HS-27A (cell line): ENCODE data around the gene JPH4.

ENCODE experiments used
- DNase-seq: peaks from one replicate; pipeline ENCODE4 v3.0.0-alpha.2; 2012; ENCODE audit warnings: low read depth, missing footprints

The JPH4 gene

DNA sequence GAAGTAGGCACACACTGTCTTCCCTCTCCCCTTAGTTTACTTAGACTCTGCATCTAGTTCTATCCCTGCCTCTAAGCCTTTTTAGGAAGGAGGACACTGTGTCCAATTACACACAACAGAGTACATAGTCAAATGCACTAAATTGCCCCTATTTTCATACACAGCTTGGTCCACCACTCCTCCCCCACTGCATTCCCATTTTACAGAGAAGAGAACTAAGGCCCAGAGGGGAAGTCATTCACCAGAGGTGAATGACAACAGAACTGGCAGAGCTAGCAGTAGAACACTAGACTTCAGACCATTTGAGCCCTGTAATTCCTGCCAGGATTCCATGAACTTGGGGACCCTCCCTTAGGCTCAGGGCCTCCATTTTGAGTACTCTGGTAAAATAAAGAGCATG is 1.1 kb upstream of the JPH4 start:
- DNase-seq, result no peak

DNA sequence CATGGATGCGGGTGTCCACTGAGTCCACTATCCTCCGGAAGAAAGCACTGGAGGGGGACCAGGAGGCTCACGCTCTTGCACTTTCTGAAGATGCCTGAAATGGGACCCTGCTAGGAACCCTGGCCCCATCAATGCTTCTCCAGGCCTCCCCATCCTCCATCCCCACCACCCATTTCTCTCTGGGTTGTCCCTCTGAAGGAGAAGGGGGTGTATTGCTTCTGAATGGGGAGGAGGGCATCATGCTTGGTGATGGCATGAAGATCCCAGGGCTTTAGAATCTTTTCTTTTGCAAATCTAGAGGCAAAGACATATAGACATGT is 681 bp upstream of the JPH4 start:
- DNase-seq, result no peak

DNA sequence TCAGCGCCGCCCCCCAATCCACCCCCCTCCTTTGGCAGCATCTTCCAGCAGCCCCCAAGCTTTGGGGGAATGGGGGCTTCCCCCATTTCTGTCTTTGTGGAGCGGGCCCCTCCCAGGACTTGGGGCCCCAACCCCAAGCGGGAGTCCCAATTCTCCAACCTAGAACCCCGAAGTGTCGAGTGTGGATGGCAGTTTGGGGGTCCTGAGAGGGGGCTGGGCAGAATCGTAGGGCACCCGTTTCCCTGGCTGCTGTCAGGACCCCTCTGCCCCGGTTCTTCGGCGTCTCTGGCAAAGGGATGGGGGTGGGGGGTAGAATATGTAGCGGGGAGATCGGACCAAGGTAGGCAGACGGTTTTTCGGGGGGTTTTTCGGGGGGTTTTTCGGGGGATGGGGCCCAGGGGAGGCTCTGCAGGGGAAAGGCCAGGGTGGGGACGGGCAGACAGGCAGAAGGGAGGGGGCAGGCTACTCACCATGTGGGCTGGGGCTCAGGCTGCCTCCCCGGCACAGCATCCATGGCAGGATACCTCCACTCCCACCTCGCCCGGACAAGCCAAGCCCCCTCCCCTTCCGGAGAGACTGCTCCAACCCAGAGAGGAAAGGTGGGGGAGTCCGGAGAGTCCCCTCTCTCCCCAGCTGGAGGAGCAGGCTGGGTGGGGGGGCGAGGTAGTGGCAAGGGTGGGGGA is 739 bp downstream of the JPH4 start:
- DNase-seq, result no peak

DNA sequence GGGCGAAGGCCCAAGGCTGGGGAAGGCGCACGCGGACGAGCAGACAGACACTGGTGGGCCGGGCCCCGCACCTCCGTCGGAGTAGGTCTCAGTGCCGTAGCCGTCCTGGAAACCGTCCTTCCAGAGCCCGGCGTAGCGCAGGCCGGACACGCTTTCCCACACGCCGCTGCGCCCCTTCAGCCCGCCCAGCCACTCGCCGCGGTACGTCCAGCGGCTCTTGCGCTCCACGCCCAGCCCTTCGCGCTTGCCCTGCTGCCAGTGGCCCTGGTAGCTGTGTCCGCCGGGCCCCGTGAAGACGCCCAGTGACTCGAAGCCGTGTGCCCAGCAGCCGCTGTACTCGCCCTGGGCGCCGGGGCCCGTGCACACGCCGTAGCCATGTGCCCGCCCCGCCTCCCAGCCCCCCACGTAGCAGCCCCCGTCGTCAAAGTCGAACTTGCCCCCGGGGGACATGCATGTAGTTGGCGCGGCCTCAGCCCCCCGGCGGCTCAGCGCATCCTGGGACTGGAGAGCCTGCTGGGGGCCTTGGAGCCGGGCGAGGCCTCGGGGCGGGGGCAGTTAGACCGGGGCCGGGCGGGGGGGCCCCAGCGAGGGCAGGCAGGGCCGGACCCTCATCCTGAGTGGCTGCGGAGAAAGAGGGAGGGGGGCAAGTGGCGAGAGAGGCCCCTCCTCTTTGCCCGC is 1.4 kb downstream of the JPH4 start:
- no peak for DNase-seq

DNA sequence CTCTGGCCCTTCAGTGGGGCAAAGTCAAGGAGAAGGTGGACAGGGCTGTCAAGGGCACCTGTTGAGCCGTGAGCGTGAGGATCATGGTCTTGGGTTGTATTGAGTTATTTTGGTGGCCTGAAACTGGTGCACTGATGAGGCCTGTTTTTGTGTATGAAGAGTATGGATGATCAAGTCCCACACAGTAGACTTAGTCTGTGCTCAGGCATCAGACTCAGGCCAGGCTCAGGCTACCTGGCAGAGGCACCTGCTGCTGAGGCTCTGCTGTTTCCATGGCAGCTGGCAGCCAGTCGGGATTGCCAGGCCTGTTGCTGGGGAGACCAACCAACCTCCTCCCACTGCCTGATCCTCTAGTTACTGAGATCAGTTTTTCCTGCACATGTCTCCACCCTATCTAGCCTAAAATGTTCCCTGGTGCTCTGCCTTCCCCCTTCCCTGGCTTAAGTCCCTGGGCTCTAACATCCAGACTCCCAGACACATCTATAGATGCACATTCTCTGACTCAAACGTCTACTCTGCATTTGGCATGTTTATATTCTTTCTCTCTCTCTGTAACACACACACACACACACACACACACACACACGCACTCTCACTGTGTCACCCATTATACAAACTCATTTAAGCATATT is 5.1 kb downstream of the JPH4 start:
- DNase-seq, result no peak

DNA sequence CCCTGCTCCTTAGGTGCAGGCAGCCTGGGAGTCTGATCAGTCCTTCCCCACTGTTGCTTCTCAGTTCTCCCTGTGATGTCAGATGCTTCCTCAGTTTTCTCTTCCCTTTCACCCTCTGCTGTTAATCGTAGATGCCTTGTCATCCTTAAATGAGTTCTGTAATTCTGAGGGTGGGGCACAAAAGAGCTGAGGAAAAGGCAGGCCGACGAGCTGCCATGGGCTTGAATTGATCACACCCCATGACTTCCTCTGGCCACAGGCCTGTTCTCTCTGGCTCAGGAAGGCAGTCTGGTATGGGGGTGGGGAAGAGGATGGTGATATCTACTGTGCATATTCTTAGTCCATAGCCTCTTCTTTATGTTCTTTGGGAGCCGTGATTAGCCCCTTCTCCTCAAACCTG is 5.8 kb downstream of the JPH4 start:
- DNase-seq, result no peak

DNA sequence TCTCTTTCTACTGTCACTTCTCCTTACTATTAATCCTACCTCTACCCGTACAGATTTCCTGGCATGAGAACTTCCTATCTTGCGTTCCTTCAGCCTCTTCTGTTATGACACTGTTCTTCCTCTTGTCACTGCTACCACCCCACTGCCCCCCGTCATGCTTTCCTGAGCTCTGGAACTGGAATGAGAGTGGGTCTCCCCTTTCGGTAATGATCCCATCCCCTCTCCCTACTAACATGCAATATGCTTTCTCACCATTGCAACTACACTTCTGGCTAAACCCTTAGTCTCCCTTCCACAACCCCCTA is 6.1 kb downstream of the JPH4 start:
- DNase-seq, result no peak

DNA sequence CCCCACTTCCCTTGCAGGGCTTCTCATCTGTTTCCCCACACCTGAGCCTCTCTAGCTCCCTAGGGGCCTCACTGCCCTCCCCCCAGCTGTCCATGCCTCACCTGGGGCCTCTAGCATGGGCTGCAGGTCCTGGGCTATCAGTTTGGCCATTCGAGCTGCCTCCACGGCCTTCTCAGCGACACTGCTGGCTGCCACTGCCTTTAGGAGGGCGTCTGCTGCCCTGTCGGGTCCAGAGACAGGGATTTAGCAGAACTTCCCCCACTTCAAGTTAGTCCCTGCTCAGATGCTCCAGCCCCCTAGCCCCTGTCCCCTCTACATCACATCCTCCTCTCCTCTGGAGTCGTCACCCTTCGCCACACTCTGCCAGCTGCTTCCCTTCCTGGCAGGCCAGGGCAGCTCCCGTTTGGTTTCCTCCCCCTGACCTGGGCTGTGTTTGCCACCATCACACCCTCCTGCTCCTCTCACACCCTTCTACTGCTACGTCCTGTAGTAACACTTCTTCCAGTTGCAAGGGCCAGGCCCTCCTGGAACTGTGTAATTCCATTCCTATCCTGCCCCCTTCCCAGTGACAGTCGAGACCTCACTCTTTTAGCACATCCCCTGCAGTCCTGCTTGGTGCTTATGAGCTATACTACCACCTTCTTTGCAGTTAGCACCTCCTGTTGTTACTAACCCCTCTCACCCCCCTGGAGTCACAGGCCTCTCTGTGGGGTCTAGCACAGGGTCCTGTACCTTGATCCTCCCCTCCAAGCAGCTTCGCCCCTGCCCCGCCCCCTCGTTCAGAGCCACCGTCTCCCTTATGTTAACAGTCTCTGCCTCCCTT is 6.7 kb downstream of the JPH4 start:
- DNase-seq, result no peak

DNA sequence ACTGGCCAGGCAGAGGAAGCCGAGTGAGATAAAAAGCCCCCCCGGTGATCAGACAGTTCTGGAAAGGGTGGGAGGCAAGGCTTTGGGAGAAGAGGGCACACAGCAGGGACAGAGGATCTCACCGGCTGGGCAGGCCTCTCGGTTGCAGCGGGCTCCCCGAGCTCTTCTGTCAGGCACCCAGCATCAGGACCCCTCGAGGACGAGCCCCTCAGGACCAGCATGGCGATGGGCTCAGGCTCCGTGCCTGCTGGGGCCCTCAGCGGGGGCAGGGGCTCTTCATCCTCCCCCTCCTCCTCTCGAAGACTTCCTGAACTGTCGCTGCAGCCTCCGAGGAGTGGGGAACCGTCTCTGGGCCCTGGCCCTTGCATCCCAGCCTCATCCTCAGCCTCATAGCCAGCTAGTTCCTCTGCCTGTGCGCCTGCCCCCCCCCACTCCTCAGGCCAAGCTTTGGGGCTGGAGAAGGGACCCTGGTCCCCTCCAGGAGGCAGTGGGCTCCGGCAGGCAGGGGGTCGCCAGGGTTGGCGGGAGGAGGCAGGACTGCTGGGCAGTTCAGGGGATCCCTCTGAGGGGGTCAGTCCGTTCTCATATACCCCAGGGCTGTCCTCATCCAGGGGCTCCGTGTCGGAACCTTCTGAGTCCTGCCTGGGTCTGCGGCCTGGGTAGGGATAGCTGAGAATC is 7.6 kb downstream of the JPH4 start:
- no peak for DNase-seq

DNA sequence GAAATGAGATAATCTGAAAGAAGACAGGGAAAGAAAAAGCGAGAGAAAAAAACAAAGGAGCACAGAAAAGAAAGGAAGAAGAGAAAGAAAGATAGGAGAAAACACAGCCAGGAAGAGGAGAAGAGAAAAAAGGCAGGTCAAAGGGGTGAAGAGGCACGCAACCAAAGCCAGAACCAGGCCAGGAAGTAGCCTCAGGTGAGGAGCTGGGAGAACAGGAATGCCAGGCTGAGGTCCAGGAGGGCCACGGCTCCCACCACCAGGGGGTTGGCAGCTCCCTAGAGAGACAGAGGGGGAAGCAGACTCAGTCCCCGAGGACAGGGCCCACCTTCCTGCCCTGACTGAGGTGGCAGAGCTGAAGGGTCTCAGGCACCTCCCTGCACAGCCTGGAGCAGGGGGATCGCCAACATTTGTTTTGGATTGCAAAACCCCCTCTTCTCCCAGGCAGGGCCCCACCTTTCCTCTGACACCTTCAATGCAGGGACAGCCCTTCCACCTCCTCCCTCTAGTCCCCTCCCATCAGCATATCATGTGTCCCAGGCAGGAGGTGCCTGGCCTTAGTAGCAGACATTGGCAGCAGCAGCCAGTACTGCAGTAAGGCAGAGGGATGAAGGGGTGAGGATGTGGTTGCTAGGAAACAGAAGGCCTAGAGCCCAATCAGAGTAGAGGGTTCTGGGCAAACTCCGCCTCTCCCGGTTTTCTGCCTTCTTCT is 9.0 kb downstream of the JPH4 start:
- no peak for DNase-seq

DNA sequence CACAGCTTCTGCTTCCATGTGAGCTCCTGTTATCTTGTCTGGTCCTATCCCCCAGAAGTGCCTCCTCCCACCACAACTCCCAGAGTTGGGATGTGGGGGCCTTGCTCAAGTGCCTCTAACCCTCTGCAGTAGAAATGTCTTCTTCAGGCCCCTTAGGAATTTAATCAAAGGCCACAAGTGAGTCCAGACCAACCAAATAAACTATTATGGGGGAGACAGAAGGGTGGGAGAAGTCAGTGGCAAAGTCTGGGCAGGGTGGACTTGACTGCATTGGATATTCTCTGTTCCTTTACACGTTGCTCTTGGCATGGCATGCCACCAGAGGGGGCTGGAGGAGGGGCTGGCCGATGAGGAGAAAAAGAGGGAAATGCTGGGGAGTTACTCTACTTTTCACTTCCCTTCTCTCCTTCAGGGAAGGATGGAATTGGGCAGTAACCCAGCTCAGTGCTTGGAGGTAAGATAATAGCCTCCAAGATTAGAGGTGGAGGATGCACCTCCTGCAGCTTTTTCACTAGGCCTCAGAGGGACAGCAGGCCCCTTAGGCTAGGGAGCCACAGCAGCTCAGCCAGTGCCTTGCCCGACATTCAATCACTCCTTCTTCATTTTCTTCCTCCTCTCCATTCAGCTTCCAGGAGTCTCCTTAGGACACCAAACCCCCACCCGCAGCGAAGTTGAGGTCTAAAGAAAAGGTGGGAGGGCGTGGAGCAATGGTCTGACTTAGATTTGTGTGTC is 9.8 kb downstream of the JPH4 start:
- no peak for DNase-seq

DNA sequence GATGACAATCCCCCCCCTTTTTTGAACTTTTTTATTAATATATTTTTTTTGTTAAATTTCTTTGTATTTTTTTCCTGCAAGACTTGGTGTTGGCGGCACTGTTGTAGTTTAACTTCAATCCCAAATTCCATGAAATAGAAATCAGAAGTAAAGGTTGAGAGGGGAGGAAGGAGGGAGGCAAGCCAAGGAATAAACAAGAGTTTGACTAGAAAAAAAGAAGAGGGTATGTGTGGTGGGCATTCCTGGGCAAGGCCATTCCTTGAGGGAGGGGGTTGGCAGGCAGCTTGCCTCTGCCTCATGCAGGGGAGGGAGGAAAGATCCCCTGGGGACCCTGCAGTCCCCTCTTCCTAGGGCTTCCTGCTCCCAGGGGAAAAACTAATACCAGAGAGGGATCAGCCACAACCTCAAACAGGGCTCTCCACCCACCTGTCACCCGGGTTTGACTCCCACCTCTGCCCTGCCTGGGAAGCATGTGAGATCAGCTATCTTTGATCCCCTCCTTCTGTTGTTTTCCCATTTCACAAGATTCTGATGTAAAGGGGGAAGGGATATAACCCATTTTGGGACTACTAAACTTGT is 10.5 kb downstream of the JPH4 start:
- DNase-seq, result no peak

DNA sequence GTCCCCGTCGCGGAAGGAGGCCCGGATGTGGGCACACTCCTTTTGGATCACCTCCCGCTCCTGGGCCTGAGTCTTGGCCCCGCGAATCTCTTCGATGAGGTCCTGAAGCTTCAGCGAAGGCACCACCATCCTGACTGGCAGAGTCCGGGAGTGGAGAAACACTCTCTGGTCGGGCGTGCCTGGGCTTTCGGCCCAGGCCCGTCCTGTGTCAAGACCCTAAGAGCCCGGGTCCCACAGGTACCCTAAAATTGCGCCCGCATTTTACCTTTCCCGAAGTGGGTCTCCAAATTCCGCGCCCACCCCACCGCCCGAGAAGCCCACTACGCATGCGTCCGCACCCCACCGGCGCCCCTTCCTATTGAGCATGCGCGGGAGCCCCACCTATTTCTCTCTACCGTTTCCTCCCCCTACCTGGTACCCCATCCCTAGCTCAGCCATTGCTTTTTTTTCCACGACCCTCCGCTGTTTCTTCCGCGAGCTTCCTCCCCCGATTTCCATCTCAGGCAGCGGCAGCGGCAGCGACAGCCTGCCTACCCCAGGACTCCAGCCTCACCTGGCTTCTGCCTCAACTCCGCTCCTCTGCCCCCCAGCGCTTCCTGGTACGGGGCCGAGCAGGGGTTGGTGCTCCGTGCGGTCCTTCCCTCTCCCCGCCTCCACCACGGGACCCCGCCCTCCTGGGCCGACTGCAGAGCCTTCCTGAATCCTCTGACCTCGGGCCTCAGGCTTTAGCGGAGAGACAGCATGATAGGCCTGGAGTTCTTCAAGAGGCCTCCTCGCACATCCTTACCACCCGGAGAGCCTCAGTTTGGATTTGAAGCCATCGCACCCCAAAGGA is 11.2 kb downstream of the JPH4 start, which contains the start of gene AP1G2:
AP1G2 (minus strand) TSS at position 606 of the 835 bp plus-strand sequence; CDS start at position 129, 477 bp downstream.
- DNase-seq, result no peak

DNA sequence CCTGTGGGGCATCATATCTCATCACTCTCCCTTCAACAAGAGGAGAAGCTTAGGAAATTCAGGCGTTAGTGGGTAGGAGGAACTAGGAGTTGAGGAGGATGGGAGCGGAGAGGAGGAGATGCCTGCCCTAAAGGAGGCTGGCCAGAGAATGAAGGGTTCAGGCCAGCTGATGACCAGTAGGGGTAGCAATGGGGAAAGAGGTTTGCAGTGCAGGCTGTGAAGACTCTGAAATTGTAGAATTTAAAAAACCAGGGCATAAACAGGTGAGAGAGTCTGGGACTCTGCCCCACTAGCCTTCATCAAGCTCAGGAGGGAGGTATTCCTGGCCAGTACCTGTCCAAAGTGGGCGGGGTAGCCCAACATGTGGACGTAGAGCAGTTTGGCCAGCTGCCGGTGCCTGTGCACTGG is 11.8 kb downstream of the JPH4 start:
- no peak for DNase-seq

DNA sequence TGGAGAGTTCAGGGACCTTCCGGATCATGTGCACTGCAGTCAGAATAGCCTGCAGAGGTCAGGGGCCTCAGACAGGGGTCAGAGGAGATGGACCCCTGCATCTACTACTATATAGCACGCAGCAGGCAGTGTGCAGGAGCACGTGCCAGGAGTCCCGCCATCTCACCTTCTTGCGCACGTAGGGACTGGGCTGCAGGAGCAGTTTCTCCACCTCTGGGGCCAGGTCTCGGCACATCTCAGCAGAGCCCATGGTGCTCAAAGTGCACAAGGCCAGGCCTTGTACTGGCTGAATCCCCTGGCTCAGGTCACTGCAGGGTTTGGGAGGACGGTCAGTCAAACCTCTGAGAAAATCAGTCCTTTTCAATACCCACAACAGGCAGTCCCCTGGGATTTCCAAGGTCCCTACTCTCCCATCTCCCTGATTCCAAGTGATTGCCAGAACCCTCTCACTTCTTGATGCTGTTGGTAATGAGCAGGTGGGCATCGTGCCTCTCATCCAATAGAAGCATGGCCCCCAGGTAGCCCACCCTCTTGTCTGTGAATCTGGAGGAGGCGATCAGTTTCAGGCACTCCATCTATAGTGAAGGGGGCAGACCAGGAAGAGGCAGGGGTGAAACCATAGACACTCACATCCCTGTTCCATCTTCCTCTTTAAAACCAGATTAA is 12.3 kb downstream of the JPH4 start:
- DNase-seq, result no peak

DNA sequence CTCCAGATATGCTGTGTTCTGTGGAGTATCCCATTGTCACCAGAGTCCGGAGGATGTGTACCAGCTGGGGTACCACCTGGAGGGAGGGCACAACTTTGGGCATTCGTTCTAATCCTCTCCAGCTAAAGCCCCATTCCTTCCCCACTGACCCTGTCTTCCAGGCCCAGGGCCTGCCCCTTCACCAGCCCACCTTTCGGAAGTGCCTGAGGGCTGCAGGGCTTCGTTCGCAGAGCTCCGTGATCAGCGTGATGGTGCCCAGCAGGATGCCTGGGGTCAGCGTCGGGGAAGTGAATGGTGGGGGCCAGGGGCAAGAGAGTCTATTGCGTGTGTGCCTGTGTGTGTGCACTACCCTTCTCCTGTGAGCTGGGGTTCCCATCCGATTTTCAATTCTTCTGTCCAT is 13.0 kb downstream of the JPH4 start:
- DNase-seq, result no peak

DNA sequence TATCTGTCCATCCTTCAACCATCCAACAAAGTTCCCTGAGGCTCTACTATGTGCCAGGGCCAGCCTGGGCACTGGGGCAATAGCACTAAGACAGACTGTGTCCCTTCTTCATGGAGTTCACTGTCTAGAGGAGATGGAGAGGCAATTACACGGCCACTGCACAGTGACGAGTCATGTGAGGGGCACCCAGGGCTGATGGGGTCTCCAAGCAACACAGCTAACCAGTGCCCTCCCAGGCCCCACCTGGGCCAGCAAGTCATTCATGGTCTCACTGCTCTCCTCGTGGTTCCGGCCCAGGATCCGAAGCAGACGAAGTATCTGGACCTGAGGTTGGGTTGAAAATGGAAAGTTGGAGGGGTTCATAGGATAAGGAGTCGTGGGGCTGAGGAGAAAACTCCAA is 13.7 kb downstream of the JPH4 start:
- no peak for DNase-seq

DNA sequence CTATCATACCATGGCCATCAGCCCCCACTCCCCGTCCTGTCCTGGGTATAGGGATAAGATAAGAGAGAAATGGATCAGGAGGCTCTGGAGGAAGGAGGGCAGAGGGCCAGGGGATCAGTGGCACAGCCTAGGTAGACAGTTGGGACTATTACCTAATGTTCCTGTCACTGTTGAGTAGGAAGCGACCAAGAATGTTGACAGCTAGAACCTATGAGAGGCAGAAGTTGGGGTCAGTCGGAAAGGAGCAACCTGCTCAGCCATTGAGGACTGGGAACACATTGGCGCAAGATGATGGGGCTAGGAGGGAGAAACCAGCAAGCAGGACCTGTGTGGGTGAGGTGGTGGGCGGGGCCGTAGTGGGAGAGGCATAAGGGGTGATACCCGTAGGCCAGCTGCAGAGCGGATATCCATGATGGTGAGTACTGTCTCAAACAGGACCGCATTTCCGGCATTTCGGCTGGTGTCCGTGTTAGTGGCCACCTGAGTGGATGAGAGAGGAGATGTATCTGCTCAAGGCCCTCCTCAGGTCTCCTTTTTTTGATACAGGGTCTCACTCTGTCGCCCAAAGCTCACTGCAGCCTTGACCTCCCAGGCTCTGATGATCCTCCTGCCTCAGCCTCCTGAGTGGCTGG is 14.3 kb downstream of the JPH4 start:
- no peak for DNase-seq
